SHP77 (cell line): ENCODE results near the gene ADAMTS3.

Source experiments
- DNase-seq, 2 experiments: peaks; one replicate each; lab custom pipeline; 2025; lab: John Stamatoyannopoulos, UW

Gene ADAMTS3

DNA sequence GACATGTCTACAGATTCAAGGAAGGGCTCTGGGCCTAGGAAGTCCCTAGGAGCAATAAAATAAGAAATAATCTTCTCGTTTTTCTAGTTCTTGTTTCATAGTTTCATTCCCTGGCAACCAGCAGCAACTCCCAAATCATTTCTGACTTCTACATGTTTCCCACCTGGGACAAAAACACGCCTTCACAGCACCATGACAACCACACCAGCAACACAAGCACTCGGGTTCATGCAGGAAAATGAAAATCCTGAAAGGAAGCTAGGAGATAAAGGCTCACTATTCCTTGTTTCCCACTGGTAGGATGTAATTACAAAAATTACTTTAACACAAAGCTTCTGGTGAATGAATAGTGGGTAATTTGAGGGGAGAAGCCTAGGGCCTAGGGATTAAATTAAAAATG lies 158.9 kb downstream of the ADAMTS3 start:
- no peak for DNase-seq

- no peak for DNase-seq
These were observed 160.5 kb downstream of the ADAMTS3 start for GRCh38 chr4:72408568-72408967.

GRCh38 chr4:72405417-72405816 lies 163.6 kb downstream of the ADAMTS3 start:
- DNase-seq: no peak

GRCh38 chr4:72397314-72397713 lies 171.7 kb downstream of the ADAMTS3 start:
- no peak for DNase-seq

DNA sequence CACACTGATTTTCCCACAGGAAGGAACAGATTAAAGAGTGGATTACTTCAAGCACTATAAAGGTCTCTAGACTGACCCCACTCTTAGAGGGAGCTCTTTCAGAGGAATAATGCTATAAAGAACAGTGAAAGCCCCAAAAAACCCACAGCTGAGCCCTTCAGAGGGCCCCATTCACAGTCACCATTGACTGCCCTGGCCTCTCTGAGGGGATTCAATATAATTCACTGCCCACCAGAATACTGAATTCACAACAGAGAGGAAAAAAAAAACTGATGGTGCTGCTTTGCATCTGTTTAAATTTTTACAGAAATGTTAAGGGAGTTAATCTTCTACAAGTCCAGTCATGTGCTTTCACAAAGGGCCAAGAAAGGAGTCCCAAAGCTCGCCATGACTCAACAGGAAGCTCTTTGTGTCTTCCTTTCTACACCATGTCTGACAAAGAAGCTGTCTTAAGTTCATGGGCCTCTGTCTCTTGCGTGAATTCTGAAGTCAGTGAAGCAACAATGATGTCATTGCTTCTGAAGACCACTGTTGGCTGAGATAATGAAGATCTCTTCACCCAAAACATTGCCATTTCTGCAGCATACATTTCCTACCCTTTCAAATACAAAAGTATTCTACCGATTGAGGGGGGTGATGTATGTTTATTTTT lies 174.9 kb downstream of the ADAMTS3 start:
- DNase-seq: no peak

GRCh38 chr4:72391281-72391680 lies 177.7 kb downstream of the ADAMTS3 start:
- no peak for DNase-seq

DNA sequence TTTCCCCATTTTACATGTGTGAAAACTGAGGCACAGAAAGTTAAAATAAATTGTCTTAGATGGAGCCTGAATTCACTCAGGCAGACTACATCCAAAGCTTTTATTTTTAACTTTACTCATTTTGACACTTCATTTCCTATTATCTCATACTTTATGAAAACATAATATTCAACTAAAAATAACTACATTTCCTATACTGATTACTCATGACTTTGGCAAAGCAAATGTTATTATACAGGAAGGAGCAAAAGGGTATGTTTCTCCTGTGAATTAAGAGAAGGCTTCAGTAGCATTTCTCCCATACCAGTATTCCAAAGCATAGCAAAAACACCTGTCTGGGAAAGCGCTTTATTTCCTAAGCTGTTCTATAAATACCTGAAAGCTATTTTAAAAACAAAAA lies 178.6 kb downstream of the ADAMTS3 start:
- no peak for DNase-seq

DNA sequence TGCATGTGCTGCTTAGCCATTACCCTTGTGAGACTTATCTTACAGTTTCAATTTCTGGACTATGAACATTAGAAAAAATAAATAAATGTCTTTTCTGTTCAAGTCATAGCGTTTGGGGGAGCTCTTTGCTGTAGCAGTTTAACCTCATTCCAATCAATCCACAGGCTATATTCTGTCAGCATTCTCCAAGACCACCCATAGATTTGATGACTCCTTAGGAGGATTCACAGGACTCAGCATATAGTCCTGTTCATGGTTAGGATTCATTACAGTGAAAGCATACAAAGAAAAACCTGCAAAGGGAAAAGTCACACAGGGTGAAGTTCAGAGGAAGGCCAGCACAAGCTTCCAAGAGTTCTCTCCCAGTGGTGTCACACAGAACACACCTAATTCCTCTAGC lies 180.5 kb downstream of the ADAMTS3 start:
- DNase-seq: no peak

- DNase-seq: no peak
These were observed 181.1 kb downstream of the ADAMTS3 start for GRCh38 chr4:72387959-72388358.

DNA sequence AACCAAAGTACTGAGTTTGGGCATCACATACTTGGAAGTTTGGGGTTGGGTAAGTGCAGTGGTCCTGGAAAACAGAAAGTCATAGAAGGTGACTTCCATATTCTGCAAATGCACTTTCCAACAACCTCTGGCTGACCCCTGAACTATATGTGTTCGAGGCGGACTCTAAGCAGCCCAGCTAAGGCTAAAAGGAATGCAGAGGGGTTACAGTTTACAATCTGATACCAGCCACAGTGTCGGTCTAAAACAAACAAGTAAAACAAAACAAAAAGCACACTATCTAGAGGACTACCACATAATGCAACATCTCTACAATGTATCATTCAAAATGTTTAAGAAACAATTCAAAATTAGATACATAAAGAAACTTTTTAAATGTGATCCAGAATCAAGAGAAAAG lies 185.6 kb downstream of the ADAMTS3 start:
- no peak for DNase-seq

DNA sequence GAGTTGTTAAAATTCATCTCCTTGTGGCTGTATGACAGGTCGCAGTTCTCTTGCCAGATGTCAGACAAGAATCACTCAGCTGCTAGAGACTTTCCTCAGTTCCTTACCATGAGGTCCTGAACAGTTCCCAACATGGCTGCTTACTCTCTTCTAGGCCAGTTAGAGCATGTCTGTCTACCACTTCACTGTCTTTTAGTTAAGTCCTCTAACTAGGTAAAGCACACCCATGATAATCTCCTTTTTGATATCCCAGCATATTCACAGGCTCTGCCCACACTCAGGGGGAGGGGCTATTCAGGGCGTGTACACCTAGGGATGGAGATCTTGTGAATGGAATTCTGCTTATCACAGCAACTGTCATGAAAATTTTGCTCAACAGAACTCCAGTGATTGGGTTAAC lies 190.1 kb downstream of the ADAMTS3 start:
- DNase-seq: no peak

GRCh38 chr4:72377491-72378194 lies 191.4 kb downstream of the ADAMTS3 start:
- no peak for DNase-seq

DNA sequence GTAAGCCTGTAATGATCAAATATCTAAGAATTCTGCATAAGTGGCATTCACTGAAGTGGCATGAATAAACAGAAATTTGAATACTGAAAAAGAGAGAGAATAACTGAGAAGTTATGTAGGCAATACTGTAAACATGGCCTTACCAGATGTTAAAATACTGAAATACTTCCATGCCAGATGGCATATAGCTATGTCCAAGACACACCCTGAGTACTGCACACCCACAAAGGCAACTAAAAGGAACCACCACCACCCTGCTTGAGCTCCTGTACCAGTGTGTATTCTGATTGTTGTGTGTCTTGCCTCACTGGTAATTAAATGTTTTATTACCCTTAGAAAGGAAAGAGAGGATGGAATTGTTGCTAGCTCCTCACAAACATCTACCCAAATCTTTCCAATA lies 192.1 kb downstream of the ADAMTS3 start:
- DNase-seq: no peak

DNA sequence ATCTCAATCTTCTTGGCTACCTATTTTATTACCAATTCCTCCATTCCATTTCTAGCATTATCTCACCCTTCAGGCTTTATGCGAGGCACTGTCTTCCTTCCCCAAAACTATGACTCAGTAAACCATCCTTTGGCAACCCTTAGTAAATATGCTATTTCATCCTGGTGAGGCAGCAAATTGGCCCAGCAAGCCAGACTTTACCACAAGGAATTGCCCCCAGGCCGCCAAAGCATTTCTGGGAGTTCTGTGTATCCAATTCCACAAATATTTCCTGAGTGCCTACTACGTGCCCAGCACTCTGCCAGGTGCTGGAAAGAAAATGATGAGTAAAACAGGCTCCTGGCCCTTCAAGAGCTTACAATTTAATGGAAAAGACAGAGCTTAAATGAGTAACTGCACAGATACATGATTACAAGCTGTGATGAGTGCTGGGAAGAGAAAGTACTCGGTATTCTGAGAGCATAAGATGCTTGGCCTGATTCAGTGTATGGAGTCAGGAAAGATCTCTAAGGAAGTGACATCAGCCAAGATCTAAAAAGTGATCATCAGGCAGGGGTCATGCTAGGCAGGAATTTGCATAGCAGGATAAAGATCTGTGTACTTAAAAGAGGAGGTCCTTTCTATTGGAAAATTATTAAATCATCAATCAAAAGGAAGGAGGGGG lies 193.8 kb downstream of the ADAMTS3 start:
- no peak for DNase-seq

DNA sequence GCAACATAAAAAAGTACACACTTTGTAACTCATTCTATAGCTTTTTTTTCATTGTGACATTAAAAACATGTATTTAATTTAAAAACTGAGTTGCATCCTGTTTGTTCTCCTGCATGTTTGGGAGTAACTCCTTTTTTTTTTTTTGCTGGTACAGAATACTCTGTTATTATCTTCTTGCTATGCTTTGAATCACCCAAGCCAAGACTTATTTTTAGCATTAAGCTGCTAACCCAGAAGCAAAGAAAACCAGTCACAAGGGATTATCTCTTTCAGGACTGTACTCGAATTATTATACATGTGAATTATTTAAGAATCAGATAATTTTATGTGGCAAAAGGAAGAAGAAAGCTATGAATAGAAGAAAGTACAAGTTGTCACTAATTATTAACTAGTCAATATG lies 194.9 kb downstream of the ADAMTS3 start:
- no peak for DNase-seq

DNA sequence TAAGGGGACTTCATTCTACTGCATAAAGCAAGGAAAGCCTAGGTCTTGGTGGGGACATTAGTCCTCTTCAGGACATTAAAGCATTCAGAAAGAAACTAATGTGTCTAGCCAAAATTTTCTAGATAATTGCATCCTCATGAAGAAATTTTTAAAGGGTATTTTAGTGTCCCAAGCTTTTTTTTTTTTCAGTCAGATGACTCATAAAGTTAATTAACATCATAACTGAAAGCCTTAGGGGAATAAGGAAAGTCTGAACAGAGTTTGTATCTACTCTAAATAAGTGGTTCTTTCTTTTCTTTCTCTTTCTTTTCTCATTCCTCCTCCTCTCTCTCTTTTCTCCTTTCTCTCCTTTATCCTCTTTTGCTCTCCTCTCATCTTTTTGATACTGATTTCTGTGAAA lies 202.4 kb downstream of the ADAMTS3 start:
- DNase-seq: no peak

DNA sequence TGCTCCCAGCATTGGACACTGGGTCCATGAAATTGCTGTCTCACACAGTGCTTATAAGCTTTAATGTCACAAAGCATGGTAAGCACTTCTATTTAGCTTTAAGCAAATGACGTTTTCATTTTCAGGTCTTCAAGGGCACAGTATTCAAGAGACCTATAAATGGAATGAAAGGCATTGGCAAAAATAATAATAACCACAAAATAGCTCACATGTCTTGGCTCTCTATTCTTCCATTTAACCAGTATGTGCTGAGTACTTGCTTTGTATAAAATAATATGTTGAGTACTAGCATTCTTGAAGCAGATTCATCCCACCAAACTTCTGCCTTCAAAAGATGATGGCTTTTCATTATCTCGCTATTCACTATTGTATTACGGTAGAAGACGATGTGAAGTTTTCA lies 203.0 kb downstream of the ADAMTS3 start:
- no peak for DNase-seq

- DNase-seq: no peak
These were observed 204.0 kb downstream of the ADAMTS3 start for GRCh38 chr4:72365016-72365415.

DNA sequence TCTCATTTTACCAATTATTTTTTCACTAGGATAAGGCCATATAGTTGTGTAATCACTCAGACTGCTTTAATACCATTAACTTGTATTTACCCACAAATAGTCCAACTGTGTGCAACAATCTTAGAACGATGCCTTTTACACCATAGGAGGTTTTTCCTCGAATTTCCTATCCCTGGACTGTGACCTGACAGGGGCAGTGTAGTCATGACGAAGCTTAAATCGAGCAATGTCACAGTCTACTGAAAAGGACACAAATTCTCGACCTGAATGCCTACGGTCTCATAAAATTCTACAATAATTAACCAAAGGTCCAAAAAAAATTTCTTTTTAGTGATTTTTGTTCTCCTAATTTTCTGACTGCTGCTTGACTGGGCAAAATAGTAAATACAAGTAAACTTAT lies 208.9 kb downstream of the ADAMTS3 start:
- DNase-seq: no peak

DNA sequence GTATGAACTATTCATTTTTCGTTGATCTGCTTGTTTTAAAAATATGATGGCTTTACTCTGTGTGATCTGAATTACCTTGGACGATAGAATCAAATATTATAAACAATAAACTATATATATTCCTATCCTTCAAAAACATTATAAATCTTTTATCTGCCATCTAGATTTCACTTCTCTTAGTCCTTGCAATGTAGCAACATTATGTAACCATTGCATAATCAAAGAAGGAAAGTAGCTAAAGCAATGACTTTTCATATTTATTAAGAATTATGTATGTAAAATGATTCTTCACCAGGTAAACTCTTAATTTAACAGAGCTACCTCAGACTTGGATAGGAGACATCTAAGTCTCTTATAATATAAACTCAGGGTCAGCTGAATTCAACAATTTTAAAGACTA lies 210.5 kb downstream of the ADAMTS3 start:
- no peak for DNase-seq

- DNase-seq: no peak
These were observed 211.1 kb downstream of the ADAMTS3 start for GRCh38 chr4:72357908-72358307.

- DNase-seq: no peak
These were observed 216.3 kb downstream of the ADAMTS3 start for GRCh38 chr4:72352711-72353110.

GRCh38 chr4:72351521-72351920 lies 217.5 kb downstream of the ADAMTS3 start:
- DNase-seq: no peak
